AG09319 (cell line): ENCODE data around the gene DCC.

Experiments
- DNase-seq: peaks from one replicate; pipeline ENCODE4 v3.0.0-alpha.2; 2010; ENCODE audit warnings: low read depth; ENCODE audit errors: extremely low read depth
- CTCF ChIP-seq: IDR thresholded peaks from 2 replicates; pipeline ENCODE4 v1.5.1; 2011; ENCODE audit warnings: low read depth, mild to moderate bottlenecking, inconsistent platforms, low read length, moderate library complexity

DCC gene

GRCh38 chr18:53526101-53526870 is 1186.3 kb downstream of the DCC start:
- no peak for TF ChIP-seq CTCF
- no peak for DNase-seq

DNA sequence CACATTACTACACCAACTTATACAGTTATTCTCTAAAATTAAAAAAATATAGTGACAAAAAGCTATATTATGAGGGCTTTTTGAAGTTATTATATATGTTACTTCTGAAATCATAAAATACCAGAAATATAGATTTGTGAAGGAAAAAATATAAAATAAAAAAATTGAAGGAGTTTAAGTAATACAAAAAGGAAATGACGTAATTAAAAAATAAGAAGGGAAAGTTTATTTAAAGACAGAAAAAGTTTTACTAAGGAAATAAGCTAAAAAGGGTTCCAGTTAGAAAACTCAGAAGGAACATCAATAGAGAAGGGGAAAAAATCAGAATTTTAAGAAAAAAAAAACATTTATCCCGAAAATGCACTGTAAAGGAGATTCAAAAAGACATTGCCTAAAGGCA is 1187.4 kb downstream of the DCC start:
- no peak for DNase-seq
- TF ChIP-seq CTCF, result no peak

- TF ChIP-seq CTCF, result no peak
- DNase-seq, result no peak
These were observed 1191.2 kb downstream of the DCC start for GRCh38 chr18:53531187-53531586.

- DNase-seq, result no peak
- no peak for TF ChIP-seq CTCF
These were observed 1191.9 kb downstream of the DCC start for GRCh38 chr18:53531896-53532295.

- no peak for DNase-seq
- no peak for TF ChIP-seq CTCF
These were observed 1194.2 kb downstream of the DCC start for GRCh38 chr18:53534203-53534602.

DNA sequence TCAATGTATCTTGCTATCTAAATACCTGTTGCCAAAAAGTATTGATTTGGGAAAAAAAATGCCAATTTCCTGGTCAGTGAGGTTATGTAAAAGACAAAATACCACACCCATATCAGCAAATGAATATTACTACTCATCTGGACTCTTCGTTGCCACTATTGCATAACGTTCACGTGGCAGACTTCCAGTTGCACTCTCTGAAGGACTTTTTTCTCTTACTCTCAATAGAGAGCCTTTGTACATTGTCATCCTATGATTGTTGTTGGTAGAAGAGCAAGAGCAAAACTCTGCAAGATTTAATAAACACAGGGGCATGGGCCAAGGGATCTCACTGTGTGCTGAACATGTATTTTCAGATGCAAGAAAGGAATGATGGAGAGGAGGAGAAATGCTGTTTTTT is 1194.7 kb downstream of the DCC start:
- no peak for TF ChIP-seq CTCF

DNA sequence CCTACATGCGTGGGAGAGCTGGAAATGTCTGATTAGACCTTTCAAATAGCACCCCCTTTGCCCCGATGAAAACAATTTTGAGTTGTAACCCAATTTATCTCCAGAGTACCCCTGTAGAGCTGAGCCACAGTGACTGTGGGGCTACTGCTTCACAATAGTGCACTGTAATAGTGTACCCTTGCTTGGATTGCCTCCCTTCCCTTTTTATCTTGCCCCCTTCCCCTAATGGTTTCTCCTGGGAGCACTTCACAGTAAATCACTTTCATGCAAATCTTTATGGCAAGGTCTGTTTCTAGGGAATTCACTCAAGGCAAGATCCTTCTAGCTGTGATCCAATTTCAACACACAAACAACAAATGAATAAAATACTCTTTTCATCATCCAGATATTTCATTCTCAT is 1196.9 kb downstream of the DCC start:
- no peak for DNase-seq
- TF ChIP-seq CTCF, result no peak

More for the DNA sequence above, 1194.7 kb downstream of the DCC start:
- DNase-seq, result no peak
